D721Med (cell line): ENCODE results near the gene ZNF221.

Experiments used
- DNase-seq: peaks from one replicate; pipeline ENCODE4 v3.0.0; 2011; ENCODE audit warnings: low spot score; ENCODE audit not compliant: insufficient read length
- FAIRE-seq: peaks from 2 replicates; lab custom pipeline; 2011; peaks lifted over from hg19 to GRCh38; lab: Jason Lieb, UNC
- TF ChIP-seq, protein P1 (sequence below): IDR thresholded peaks from 2 replicates; pipeline ENCODE4 v1.5.1; 2012; ENCODE audit warnings: mild to moderate bottlenecking, control low read depth; ENCODE audit not compliant: insufficient read depth; ENCODE audit errors: missing control alignments

The ZNF221 gene

GRCh38 chr19:43910884-43911283 lies 40.1 kb upstream of the ZNF221 start:
- no peak for FAIRE-seq
- TF ChIP-seq, protein P1, sequence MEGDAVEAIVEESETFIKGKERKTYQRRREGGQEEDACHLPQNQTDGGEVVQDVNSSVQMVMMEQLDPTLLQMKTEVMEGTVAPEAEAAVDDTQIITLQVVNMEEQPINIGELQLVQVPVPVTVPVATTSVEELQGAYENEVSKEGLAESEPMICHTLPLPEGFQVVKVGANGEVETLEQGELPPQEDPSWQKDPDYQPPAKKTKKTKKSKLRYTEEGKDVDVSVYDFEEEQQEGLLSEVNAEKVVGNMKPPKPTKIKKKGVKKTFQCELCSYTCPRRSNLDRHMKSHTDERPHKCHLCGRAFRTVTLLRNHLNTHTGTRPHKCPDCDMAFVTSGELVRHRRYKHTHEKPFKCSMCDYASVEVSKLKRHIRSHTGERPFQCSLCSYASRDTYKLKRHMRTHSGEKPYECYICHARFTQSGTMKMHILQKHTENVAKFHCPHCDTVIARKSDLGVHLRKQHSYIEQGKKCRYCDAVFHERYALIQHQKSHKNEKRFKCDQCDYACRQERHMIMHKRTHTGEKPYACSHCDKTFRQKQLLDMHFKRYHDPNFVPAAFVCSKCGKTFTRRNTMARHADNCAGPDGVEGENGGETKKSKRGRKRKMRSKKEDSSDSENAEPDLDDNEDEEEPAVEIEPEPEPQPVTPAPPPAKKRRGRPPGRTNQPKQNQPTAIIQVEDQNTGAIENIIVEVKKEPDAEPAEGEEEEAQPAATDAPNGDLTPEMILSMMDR, result no peak
- DNase-seq, result no peak

DNA sequence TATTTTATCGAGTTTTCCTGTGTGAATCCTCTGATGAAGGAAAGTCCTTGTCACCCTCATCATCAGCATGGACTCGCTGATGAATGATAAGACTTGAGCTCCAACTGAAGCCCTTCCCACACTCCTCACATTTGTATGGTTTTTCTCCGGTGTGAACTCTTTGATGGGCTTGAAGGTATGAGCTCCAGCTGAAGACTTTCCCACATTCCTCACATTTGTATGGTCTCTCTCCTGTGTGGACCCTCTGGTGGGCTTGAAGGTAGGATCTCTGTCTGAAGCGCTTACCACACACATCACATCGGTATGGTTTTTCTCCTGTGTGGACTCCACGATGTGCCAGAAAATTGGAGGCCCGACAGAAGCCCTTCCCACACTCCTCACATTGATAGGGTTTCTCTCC lies 37.6 kb upstream of the ZNF221 start:
- DNase-seq (no peak), FAIRE-seq (no peak)
- TF ChIP-seq, protein P1, result no peak

GRCh38 chr19:43914051-43914450 lies 37.0 kb upstream of the ZNF221 start:
- DNase-seq (no peak), FAIRE-seq (no peak)
- TF ChIP-seq, protein P1, result no peak

DNA sequence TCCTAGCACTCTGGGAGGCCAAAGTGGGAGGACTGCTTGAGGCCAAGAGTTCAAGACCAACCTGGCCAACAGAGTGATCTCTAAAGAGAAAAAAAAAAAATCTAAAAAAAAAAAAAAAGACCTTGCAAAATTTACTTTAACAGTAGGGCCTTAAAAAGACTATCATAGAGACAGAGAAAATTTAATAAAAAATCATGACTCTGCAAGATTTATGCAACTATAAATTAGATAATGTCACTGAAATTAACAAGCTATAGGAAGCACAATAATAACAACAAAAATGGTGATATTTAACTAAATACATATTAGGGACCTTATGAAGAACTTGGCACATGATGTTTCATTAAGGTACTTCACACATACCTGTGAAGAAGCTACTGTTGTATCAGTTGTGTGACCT lies 27.2 kb upstream of the ZNF221 start:
- TF ChIP-seq, protein P1, result no peak
- FAIRE-seq (no peak), DNase-seq (no peak)

- TF ChIP-seq, protein P1, result no peak
- no peak for FAIRE-seq
- DNase-seq, result no peak
These were observed 22.2 kb upstream of the ZNF221 start for GRCh38 chr19:43928820-43929219.

GRCh38 chr19:43934055-43934984 lies 16.7 kb upstream of the ZNF221 start:
- TF ChIP-seq, protein P1, result no peak
- FAIRE-seq, result no peak
- no peak for DNase-seq
